Activated T-helper 2 cell treated with anti-CD3 and anti-CD28 coated beads, Interferon-gamma antibody, Interleukin-2, Interleukin-4, amounts not matched to agents 10 μg/mL and 5 μg/mL and 100 μg/mL, durations not matched to agents 14 hours and 24 hours and 36 hours (primary cell): ENCODE data around the gene MLLT1. TPM values are rescaled to one million over a fixed set of nuclear protein-coding genes. Genes with fewer than 3 reads are reported as not detected.
"Not testable (repeated sequence)": the region's sequence is repeated elsewhere in the genome, so short reads cannot be mapped to it uniquely, and the experiment has no call there.

Experiments used
- DNase-seq: peaks from one replicate; pipeline ENCODE4 v3.0.0; 2021; ENCODE audit warnings: low spot score
- H3K27ac Mint-ChIP-seq: one replicate; pipeline ENCODE4 v1.8.0; 2021; ENCODE audit warnings: mixed read lengths
- H3K27me3 Mint-ChIP-seq: one replicate; pipeline ENCODE4 v1.8.0; 2021; ENCODE audit warnings: low read depth, mixed read lengths
- H3K36me3 Mint-ChIP-seq: one replicate; pipeline ENCODE4 v1.8.0; 2021; ENCODE audit warnings: low read depth, mixed read lengths
- H3K4me1 Mint-ChIP-seq: one replicate; pipeline ENCODE4 v1.8.0; 2021; ENCODE audit warnings: low read depth, mixed read lengths
- H3K4me3 Mint-ChIP-seq: one replicate; pipeline ENCODE4 v1.8.0; 2021; ENCODE audit warnings: low read depth, mild to moderate bottlenecking, moderate library complexity, mixed read lengths
- H3K9me3 Mint-ChIP-seq: one replicate; pipeline ENCODE4 v1.8.0; 2021; ENCODE audit warnings: mixed read lengths
- intact Hi-C: fragments of 100-400 bp; cut with micrococcal nuclease; formaldehyde crosslinking; loops from one replicate; pipeline ENCODE4 v1.15.1; 2023
- total RNA-seq: library from RNA; stranded (reverse); gene quantifications from 2 replicates; pipeline ENCODE4 v1.2.3, GENCODE V29; 2022

MLLT1 gene
- total RNA-seq, 1 donor from 2014 or later = 58.7 TPM

DNA sequence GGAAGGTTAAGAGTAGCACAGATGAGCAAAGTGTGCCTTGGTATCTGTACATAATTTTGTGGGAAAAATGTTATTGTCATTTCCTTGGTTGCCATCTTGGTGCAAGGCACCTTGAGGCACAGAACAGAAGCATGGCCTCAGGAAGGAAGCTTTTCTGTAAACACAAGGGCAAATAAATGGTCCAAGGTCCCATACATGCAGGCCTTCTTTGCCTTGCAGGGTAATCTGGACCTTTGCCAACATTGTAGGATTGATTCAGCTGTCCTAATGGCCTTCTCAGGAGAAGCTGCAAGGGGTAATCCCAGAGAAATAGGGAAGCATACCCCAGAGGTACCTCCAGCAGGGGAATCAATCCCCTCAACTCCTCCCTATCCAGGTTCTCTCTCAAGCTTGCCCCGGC lies 9.0 kb upstream of the MLLT1 start:
- H3K4me3 Mint-ChIP-seq = no peak overlapping the region
- H3K4me1 Mint-ChIP-seq = no peaks in the 10 kb centered on the region
- H3K27ac Mint-ChIP-seq = no peak overlapping the region
- DNase-seq = no peak
- intact Hi-C loops = no loop called here
- H3K36me3 Mint-ChIP-seq = peaks cover 6% of the 10 kb centered on the region
- H3K27me3 Mint-ChIP-seq = no peaks in the 10 kb centered on the region
- peaks cover 48% of the 10 kb centered on the region for H3K9me3 Mint-ChIP-seq

DNA sequence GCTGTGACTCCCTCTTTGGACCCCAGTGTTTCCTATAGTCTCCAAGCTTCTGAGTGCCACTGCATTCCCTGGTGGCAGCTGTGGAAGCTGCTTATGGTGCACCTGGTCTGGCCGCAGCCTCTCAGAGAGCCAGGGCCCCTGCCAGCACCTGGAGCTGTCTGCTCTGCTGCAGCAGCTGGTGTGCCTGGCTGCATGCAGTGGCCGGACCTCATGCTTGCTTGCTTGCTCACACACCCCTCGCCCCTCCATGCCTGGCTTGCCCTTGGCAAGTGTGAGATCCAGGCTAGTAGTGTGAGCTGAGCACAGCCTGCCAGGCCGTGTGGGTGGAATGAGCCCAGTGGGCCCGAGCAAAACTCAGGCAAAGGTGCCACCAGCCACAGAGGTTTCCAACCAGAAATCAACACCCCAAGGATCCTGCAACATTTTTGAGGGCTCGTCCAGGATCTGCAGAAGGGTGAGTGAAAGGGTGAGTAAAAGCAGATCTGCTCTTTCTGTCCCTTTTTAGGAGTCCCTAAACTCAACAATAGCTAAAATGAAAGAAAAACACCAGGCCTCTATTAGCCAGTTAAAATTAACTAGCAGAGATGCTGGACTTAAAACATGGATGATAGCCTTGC lies 7.6 kb upstream of the MLLT1 start:
- no peak for DNase-seq
- no peaks in the 10 kb centered on the region for H3K27me3 Mint-ChIP-seq
- intact Hi-C loops = no loop called here

DNA sequence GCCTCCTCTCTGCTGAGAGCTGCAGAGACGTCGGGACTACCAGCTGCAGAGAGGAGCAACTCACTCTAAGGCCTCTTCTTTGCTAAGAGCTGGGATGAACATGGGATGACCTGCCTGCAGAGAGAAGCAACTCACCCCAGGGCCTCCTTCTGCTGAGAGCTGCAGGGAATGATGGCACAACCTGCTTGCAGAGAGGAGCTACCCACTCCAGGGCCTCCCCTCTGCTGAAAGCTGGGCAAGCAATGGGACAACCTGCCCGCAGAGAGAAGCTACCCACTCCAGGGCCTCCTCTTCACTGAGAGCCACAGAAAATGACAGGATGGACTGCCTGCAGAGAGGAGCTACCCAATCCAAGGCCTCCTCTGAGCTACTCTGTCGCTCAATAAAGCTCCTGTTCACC lies 6.9 kb upstream of the MLLT1 start:
- no peak for DNase-seq
- intact Hi-C loops = no loop called here
- Mint-ChIP-seq H3K4me1 (no peaks in the 10 kb centered on the region), H3K27me3 (no peaks in the 10 kb centered on the region), H3K27ac (no peak overlapping the region), H3K4me3 (no peak overlapping the region), H3K36me3 (peaks cover 5% of the 10 kb centered on the region), H3K9me3 (peaks cover 38% of the 10 kb centered on the region)

More for the DNA sequence above, 7.6 kb upstream of the MLLT1 start:
- peaks cover 6% of the 10 kb centered on the region for H3K36me3 Mint-ChIP-seq
- no peak overlapping the region for H3K27ac Mint-ChIP-seq
- no peaks in the 10 kb centered on the region for H3K4me1 Mint-ChIP-seq
- peaks cover 43% of the 10 kb centered on the region for H3K9me3 Mint-ChIP-seq
- no peak overlapping the region for H3K4me3 Mint-ChIP-seq

DNA sequence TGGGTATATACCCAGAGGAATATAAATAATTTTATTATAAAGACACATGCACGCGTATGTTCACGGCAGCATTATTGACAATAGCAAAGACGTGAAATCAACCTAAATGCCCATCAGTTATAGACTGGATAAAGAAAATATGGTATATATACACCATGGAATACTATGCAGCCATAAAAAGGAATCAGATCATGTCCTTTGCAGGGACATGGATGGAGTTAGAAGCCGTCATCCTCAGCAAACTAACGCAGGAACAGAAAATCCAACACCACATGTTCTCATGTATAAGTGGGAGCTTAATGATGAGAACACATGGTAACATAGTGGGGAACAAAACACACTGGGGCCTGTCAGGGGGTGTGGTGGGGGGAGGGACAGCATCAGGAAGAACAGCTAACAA lies 2.6 kb upstream of the MLLT1 start:
- DNase-seq, H3K4me3 Mint-ChIP-seq, H3K27ac Mint-ChIP-seq: not testable (repeated sequence)

DNA sequence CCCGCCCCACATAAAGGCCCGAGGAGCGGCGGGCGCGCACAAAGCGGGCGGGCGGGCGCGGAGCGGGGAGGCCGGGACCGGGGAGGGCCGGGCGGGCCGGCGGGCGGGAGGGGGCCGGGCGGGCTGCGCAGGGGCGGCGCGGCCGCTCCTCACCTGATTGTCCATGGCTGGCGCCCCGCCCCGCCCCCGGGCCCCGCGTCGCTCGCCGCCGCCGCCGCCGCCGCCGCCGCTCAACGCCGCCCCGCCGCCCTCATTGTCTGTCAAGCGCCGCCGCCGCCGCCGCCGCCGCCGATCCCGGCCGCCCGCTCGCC lies 200 bp downstream of the MLLT1 start:
- no peaks in the 10 kb centered on the region for H3K9me3 Mint-ChIP-seq
- H3K27me3 Mint-ChIP-seq = no peaks in the 10 kb centered on the region
- peaks cover 11% of the 10 kb centered on the region for H3K36me3 Mint-ChIP-seq
- DNase-seq = no peak
- no peak overlapping the region for H3K27ac Mint-ChIP-seq
- no peak overlapping the region for H3K4me3 Mint-ChIP-seq
- peaks cover 18% of the 10 kb centered on the region for H3K4me1 Mint-ChIP-seq
- intact Hi-C loops = no loop called here

More for the DNA sequence above, 2.6 kb upstream of the MLLT1 start:
- Mint-ChIP-seq H3K4me1 (peaks cover 15% of the 10 kb centered on the region), H3K36me3 (peaks cover 11% of the 10 kb centered on the region)
- H3K27me3 Mint-ChIP-seq, intact Hi-C loops, H3K9me3 Mint-ChIP-seq: not testable (repeated sequence)

DNA sequence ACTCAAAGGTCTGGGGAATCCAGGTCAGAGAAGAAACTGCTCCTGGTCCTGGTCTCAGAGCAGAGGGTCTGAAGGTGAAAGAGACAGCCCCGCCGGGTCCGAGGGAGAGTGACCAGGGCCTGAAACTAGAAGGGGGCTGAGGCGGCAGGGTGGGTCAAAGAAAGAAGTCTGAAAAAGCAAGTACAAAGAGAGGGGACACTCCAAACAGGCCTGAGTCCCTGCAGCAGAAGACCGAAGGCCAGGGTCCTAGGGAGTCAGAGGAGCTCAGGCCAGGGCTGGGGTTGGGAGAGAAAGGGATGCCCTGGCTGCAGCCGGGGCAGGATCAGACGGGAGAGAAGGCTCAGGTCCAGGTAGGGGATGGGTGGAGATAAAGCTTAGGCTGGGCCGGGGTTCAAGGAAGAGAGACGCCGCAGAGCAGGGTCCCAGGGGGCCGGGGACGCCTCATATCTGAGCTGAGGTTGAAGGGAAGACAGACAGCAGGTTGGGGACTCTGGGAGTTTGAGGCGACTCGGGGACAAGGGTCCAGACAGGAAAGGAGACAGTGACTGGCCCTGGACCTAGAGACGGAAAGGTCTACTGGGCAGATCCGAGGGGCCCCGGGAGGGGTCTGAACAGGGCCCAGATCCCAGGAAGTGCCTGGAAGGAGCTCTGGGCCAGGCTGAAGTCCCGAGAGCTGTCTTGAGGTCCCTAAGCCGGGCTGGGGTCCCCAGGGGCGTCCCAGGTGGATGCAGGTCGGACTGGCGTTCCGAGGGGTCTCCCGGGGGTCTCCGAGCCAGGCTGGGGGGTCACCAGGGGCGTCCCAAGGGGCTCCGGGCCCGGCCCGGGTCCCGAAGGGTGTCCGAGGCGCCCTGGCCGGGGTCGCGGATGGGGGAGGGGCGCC lies 795 bp downstream of the MLLT1 start:
- Mint-ChIP-seq H3K27me3 (no peaks in the 10 kb centered on the region), H3K4me3 (peak overlapping the region; percentile 94), H3K36me3 (peaks cover 11% of the 10 kb centered on the region), H3K4me1 (peaks cover 18% of the 10 kb centered on the region), H3K27ac (peak overlapping the region; percentile 68), H3K9me3 (no peaks in the 10 kb centered on the region)
- no peak for DNase-seq
- intact Hi-C loops = no loop called here

DNA sequence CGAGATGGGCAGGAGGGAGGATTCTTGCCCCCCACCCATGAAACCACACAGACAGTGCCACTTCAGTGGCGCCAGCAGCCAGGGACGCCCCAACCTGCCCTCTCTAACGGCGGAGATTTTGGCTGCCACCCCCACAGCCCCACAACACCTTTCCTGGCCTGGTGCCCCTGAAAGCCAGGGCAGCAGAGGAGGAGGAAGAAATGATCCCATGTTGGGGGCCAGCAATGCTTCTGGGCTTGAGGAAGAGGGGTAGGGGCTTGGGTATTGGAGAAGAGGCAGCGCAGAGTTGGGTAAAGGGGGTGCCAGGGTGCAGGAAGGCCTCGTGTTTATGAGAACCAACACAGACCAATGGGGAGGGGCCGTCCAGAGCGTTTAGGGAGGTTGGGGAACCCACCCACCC lies 1.7 kb downstream of the MLLT1 start:
- Mint-ChIP-seq H3K9me3 (no peaks in the 10 kb centered on the region), H3K27ac (peak overlapping the region; percentile 68), H3K4me1 (peaks cover 18% of the 10 kb centered on the region), H3K4me3 (peak overlapping the region; percentile 94), H3K27me3 (no peaks in the 10 kb centered on the region), H3K36me3 (peaks cover 11% of the 10 kb centered on the region)
- DNase-seq = no peak
- intact Hi-C loops = no loop called here

DNA sequence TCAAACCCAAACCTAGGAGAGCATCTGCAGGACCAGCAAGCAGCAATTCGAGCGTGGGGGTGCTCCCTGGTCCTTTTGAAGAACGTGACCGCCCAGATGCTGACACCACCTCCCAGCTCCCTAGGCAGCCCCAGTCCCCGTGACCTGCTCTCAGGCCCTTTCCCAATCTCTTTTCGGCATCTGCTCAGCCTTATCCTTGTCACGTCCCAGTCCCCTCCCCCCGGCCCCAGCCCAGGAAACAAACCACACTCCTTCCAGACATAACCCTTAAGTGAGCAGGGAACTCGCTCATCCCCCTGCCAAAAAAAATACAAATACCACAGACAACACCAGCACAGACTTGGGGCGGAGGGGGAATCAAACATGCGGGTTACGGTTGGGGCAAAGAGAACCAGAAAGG lies 3.3 kb downstream of the MLLT1 start:
- H3K4me1 Mint-ChIP-seq = peaks cover 20% of the 10 kb centered on the region
- no peak overlapping the region for H3K27ac Mint-ChIP-seq
- DNase-seq = no peak
- H3K27me3 Mint-ChIP-seq = no peaks in the 10 kb centered on the region
- H3K4me3 Mint-ChIP-seq = no peak overlapping the region
- intact Hi-C loops = no loop called here
- H3K36me3 Mint-ChIP-seq = peaks cover 11% of the 10 kb centered on the region
- no peaks in the 10 kb centered on the region for H3K9me3 Mint-ChIP-seq

DNA sequence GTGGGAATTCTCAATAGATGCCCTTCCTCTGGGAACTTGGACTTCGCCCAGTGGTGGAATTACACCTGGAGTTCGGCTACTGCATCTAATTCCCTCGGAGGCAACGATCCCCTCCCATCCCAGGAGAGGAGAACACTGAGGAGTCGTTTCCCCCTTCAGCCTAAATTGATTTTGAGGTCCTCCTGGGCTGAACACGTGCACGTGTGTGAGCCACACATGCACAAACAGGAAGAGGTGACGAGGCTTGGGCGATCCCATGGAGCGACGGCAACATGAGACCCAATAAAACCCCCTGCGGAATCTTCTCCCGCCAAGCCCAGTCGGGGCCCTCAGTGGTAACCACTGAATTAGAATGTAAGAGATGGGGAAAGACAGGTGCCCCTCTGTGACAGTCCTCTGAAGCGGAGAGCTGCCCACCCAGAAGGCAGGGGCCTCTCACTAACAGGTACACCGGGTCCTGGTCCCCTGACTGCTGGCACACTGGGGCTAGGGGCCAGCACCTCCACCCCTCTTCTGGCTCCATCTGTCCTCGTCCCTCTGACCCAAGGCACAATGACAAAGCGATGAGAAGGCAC lies 4.5 kb downstream of the MLLT1 start:
- Mint-ChIP-seq H3K36me3 (peaks cover 21% of the 10 kb centered on the region), H3K4me3 (no peak overlapping the region), H3K27ac (no peak overlapping the region), H3K4me1 (peaks cover 20% of the 10 kb centered on the region), H3K27me3 (no peaks in the 10 kb centered on the region), H3K9me3 (no peaks in the 10 kb centered on the region)
- DNase-seq = no peak
- intact Hi-C loops = no loop called here

DNA sequence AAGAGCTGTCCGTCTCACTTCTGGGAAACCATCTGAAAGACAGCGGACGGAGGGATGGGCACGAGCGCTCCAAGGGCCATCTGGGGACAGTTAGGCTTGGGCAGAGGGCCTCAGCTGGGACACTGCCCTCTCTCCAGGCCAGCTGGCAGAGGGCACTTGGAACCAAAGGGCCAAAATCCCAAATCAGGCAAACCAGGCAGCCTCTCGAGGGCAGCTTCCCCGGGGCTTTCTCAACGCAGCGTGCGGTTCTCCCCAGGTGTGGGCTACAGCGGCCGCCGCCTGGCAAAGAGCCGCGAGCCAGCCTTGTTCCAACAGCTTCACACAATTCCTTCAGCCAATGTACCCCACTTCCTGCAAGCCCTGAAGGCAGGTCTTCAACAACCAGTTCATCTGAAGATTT lies 5.0 kb downstream of the MLLT1 start:
- intact Hi-C loops = no loop called here
- Mint-ChIP-seq H3K27me3 (no peaks in the 10 kb centered on the region), H3K4me1 (peaks cover 20% of the 10 kb centered on the region), H3K4me3 (no peak overlapping the region), H3K27ac (no peak overlapping the region), H3K9me3 (no peaks in the 10 kb centered on the region), H3K36me3 (peaks cover 26% of the 10 kb centered on the region)
- no peak for DNase-seq

DNA sequence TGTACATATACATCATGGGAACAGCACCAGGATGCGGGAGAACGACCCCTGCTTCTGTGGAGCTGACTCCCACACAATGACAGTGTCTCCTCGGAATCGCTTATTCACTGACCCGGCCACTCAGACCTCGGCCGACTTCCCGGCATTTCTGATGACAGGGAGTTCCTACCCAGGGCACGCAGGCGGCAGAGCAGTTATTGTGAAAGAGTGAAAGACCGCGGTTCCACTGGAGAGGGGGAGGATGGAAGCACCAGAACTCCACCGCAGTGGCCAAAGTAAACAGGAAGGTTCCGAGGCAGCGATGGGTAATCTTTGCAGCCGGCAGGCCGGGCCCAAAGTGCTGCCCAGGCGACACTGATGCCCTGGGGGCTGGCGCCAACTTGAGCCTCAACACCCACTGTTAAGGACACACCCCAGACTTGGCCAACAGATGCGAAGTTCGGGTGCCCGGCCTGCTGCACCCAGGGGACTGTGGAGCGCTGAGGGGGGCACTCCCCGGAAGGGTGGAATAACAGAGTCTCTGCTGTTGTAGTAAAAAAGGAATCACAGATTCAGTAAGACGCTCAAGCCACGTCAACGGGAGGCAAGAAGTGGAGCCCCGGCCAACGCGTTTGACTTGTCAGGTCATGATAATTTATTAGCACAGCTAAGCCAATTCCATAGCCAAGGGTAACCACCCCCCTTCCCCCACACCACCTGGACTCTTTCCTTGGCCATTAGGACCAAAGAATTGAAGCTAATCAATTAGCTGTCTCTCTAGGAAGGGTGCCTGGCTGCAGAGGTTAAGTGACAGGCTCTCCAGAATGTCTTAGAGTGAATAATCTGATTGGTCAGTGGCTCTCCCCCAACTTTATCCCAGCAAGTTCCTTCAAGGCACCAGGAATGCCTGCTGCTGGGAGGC lies 5.8 kb downstream of the MLLT1 start:
- no peak overlapping the region for H3K27ac Mint-ChIP-seq
- intact Hi-C loops = no loop called here
- H3K27me3 Mint-ChIP-seq = no peaks in the 10 kb centered on the region
- H3K36me3 Mint-ChIP-seq = peaks cover 30% of the 10 kb centered on the region
- H3K4me1 Mint-ChIP-seq = peaks cover 20% of the 10 kb centered on the region
- no peak for DNase-seq
- H3K9me3 Mint-ChIP-seq = no peaks in the 10 kb centered on the region
- no peak overlapping the region for H3K4me3 Mint-ChIP-seq

DNA sequence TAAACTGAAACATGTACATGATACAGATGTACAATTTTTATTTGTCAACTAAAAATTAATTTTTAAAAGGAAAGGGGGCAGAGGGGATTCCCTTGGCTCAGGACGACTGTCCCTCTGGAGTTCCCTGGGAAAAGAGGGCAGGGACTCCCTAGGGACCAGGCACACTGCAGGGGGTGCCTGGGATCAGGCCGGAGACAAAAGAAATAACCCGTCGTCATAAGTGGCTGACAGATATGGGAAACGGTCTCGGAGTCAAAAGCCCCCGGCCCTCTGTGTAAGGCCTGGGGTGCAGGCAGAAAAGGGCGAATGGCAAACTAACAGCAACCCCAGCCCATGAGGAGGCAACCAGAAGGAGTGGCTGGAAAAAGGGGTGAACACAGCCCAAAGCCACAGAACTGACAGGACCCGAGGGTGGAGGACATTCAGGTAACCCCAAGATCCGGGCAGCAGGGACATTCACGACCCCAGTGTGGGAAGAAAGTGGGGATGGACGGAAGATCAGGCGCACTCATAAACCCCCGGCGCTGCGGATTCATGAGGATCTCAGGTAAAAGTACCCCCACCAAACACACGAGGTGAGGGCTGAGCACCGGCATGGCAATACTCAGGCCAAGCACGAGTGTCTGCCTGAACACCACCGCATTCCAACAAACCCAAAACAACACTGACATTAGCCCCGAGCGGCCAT lies 6.7 kb downstream of the MLLT1 start:
- Mint-ChIP-seq H3K4me3 (no peak overlapping the region), H3K27ac (no peak overlapping the region), H3K9me3 (no peaks in the 10 kb centered on the region), H3K27me3 (no peaks in the 10 kb centered on the region), H3K4me1 (peaks cover 12% of the 10 kb centered on the region), H3K36me3 (peaks cover 32% of the 10 kb centered on the region)
- no peak for DNase-seq
- intact Hi-C loops = no loop called here
